Measurements from ENCODE around the gene S100A13. TPM values are rescaled to one million over a fixed set of nuclear protein-coding genes. Genes with fewer than 3 reads are reported as not detected.

S100A13 gene
- total and polyA plus RNA-seq, 8 donors: 75.1 to 110 (median 84.6) TPM

- intact Hi-C loops (cut with DNase I): no loop called here
- no peak for ATAC-seq
- H3K4me3 ChIP-seq: peak overlapping the region in 1 of 2 donors; percentile 51
- peak overlapping the region; percentile 82 to 88 for H3K27ac ChIP-seq
- peaks cover 33 to 35% of the 10 kb centered on the region in 2 donors for H3K4me1 ChIP-seq
- TF ChIP-seq, protein P1, sequence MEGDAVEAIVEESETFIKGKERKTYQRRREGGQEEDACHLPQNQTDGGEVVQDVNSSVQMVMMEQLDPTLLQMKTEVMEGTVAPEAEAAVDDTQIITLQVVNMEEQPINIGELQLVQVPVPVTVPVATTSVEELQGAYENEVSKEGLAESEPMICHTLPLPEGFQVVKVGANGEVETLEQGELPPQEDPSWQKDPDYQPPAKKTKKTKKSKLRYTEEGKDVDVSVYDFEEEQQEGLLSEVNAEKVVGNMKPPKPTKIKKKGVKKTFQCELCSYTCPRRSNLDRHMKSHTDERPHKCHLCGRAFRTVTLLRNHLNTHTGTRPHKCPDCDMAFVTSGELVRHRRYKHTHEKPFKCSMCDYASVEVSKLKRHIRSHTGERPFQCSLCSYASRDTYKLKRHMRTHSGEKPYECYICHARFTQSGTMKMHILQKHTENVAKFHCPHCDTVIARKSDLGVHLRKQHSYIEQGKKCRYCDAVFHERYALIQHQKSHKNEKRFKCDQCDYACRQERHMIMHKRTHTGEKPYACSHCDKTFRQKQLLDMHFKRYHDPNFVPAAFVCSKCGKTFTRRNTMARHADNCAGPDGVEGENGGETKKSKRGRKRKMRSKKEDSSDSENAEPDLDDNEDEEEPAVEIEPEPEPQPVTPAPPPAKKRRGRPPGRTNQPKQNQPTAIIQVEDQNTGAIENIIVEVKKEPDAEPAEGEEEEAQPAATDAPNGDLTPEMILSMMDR (IDR thresholded peaks at IDR 0.05): no peak
- no peaks in the 10 kb centered on the region for H3K9me3 ChIP-seq
- no peaks in the 10 kb centered on the region for H3K27me3 ChIP-seq
- DNase-seq: no peak
- H3K36me3 ChIP-seq: peaks cover 0 to 17% of the 10 kb centered on the region in 2 donors
These were observed 17.0 kb downstream of the S100A13 start for GRCh38 chr1:153610334-153610733.

DNA sequence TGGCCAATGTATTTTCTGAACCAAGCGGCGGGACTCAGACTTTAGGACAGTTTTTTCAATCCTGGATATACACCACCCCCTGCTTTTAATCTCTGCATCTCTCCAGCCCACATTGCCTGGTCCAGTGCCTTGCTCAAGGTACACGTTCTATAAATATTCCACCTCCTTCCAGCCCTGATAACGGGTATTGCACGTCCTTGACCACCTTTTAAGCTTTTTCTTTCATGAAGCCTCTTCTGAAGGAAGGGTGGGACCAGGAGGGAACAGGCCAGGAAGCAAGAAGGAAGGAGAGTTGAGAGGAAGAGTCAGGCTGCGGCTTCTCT, 17.8 kb downstream of the S100A13 start:
- Histone ChIP-seq H3K27ac (peak overlapping the region; percentile 82 to 88), H3K9me3 (no peaks in the 10 kb centered on the region), H3K27me3 (no peaks in the 10 kb centered on the region), H3K36me3 (peaks cover 0 to 17% of the 10 kb centered on the region in 2 donors), H3K4me1 (peaks cover 33 to 35% of the 10 kb centered on the region in 2 donors), H3K4me3 (peak overlapping the region in 1 of 2 donors; percentile 51)
- no peak for ATAC-seq
- TF ChIP-seq, protein P1 (IDR thresholded peaks at IDR 0.05): no peak
- DNase-seq: no peak
- intact Hi-C loops (cut with DNase I): no loop called here

DNA sequence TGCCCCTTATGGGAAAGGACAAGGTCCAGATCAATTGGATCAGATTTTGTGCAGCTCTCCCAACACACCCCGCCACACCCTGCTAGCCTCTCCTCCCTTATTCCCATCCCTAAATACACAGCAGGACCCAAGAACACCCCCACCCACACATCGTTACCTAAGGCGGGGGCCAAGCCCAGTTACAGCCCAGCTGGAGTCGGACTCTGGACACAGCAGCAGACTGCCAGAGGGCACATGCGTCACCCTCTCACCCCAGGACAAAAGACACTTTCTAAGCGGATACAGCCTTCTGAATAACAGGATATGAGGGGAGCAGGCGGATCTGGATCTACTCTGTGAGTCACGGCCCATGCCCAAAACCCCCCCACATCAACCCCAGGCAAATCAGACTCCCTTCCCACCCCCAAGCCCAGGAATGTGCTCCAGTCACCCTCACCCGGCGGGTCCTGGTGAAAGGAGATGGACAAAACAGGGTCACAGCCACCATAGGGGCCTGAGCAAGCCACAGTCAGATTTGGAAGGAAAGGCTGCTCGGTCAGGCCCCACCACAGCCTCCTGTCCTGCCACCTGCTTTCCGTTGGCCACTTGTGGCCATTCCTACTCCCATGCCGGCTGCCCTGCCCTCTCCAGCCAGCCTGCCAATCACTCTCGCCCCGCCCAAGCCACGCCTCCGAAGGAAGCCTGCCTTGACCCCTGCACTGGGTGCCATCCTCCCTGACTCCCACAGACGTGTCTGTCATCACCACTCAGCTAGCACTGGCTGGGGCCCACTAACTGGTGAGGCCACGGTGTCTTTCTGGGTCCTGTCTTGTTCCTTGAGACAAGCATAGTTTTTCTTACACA, 18.3 kb downstream of the S100A13 start:
- TF ChIP-seq, protein P1 (IDR thresholded peaks at IDR 0.05): no peak
- Histone ChIP-seq H3K27me3 (no peaks in the 10 kb centered on the region), H3K36me3 (peaks cover 0 to 17% of the 10 kb centered on the region in 2 donors), H3K9me3 (no peaks in the 10 kb centered on the region), H3K27ac (peak overlapping the region; percentile 82 to 88), H3K4me1 (peaks cover 30 to 35% of the 10 kb centered on the region in 2 donors), H3K4me3 (peak overlapping the region; percentile 13 to 51)
- intact Hi-C loops (cut with DNase I): no loop called here
- DNase-seq (peak in 3 of 4 donors; percentile 63 to 89 (median 80)), ATAC-seq (peak; percentile 62)

DNA sequence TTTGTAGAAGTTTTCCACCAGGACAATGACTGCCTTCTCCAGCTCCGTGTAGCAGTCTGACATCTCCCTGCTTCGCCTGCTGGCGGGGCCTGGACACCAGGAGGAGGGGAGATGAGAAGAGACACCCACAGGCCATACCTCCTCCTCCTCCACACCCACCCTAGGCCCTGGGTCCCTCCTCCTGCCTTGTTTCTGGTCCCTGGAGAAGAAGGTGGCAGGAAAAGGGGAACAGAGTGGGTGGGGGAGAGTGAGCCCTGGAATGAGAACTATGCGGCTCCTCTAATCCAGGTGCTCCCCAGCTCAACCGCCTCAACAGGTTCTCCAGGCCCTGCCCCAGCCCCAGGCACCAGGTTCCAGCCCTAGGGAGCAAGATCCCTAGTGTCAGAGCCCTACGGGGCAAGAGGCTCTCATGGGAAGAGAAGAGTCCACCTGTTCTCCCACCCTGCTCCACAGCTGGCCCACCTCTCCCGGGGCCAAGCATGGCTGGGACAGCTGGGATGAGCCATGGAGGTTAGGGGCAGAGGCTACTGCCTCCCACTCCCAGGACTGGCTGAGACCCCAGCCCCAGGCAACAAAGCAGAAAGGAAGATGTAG, 19.1 kb downstream of the S100A13 start:
- peak; percentile 8 for ATAC-seq
- DNase-seq: peak in 1 of 4 donors; percentile 59

More for the DNA sequence above, 19.1 kb downstream of the S100A13 start:
- H3K36me3 ChIP-seq: peaks cover 0 to 17% of the 10 kb centered on the region in 2 donors
- H3K4me1 ChIP-seq: peaks cover 30 to 35% of the 10 kb centered on the region in 2 donors
- H3K4me3 ChIP-seq: peak overlapping the region; percentile 13 to 51
- TF ChIP-seq, protein P1 (IDR thresholded peaks at IDR 0.05): no peak
- peak overlapping the region; percentile 82 to 88 for H3K27ac ChIP-seq
- H3K9me3 ChIP-seq: no peaks in the 10 kb centered on the region
- H3K27me3 ChIP-seq: no peaks in the 10 kb centered on the region
- intact Hi-C loops (cut with DNase I): no loop called here

All from left lung (tissue), 10 donors.